ENCODE results near the gene IL1RN. TPM values are rescaled to one million over a fixed set of nuclear protein-coding genes. Genes with fewer than 3 reads are reported as not detected.

The IL1RN gene
- total RNA-seq, 4 donors from 2014 or later, result 0.77 TPM; not detected in 3

DNA sequence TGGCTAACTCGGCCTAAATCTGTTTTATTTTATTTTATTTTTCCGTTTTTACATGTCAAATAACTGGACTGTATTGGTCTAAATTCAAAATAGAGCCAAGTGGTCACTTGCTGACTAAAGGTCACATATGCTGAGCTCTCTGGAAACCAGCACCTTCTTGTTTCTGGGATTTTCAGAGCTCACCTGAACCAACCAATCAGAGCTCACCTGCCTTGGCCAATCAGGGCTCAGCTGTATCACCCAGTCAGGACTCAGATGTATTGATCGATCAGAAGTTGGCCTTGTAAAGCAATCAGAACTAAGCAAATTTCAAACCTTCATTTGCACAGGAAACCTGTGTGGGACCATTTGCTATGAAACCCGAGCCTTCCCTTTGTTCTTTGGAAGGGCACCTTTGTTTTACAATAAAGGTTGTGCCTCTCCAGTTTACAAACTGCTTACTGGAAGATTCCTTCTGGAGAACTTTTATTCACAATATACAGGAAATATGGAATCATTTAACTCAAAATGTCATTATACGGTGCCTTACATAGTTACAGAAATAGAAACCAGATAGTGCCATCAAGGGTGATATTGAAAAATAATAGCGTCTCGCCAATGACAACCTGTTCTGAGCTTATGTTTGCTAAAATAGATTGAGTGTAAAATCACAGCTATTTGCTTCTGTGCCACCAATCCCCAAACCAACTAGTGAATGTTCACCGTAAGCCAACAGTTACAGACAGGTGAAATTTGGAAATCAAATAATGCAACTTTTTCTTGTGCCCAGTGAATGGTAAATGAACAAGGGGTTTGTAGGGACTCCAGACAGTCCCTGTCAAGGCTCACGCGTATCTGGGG is 29.1 kb downstream of the IL1RN start:
- Histone ChIP-seq H3K4me3 (no peak overlapping the region), H3K36me3 (no peaks in the 10 kb centered on the region), H3K4me1 (no peaks in the 10 kb centered on the region), H3K27ac (no peak overlapping the region), H3K27me3 (no peaks in the 10 kb centered on the region), H3K9me3 (no peaks in the 10 kb centered on the region)
- intact Hi-C loops (cut with DNase I; ENCODE audit: low total_unique reads), result no loop called here
- no peak for TF ChIP-seq POLR2A (IDR thresholded peaks at IDR 0.05)
- TF ChIP-seq, protein P1, sequence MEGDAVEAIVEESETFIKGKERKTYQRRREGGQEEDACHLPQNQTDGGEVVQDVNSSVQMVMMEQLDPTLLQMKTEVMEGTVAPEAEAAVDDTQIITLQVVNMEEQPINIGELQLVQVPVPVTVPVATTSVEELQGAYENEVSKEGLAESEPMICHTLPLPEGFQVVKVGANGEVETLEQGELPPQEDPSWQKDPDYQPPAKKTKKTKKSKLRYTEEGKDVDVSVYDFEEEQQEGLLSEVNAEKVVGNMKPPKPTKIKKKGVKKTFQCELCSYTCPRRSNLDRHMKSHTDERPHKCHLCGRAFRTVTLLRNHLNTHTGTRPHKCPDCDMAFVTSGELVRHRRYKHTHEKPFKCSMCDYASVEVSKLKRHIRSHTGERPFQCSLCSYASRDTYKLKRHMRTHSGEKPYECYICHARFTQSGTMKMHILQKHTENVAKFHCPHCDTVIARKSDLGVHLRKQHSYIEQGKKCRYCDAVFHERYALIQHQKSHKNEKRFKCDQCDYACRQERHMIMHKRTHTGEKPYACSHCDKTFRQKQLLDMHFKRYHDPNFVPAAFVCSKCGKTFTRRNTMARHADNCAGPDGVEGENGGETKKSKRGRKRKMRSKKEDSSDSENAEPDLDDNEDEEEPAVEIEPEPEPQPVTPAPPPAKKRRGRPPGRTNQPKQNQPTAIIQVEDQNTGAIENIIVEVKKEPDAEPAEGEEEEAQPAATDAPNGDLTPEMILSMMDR (IDR thresholded peaks at IDR 0.05), result no peak
- DNase-seq, result no peak

DNA sequence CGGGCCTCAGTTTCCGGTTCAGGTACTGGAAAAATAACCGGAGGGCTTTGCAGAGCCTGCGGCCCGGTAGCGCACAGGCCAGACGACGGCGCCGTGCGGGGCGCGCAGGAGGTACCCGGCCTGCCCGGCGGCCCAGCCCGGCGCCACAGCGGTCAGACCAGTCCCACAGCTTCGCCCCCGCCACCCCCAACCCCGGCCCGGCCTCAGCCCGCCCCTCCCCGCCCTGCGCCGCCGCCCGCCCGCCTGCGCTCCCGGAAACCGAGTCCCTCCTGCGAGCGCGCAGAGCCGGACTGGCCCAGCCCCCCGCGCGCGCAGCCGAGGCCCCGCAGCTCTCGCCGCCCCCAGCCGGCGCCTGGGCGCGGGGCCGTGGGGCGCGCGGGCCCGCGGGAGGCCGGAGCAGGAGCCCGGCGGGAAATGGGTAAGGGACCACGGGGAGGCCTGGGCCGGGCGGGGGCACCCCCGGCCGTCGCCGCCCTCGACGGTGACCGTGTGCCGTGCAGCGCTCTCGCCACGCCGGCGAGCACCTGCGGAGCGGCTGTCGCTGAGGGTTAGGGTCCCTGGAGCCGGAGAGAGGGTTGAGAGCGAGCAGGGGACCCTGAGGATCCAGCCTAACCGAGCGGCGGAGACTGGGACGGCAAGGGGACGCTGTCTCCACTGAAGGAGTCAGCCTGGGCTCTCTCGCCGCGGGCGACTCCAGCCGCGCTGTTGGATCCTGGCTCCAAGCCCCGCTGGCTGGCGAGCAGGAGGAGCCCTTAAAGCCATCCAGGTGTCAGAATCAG is 29.9 kb downstream of the IL1RN start:
- no peak for TF ChIP-seq POLR2A (IDR thresholded peaks at IDR 0.05)
- TF ChIP-seq, protein P1 (IDR thresholded peaks at IDR 0.05), result no peak
- DNase-seq, result no peak
- no peaks in the 10 kb centered on the region for H3K4me1 ChIP-seq
- H3K9me3 ChIP-seq, result no peaks in the 10 kb centered on the region
- no peak overlapping the region for H3K4me3 ChIP-seq
- H3K27ac ChIP-seq, result no peak overlapping the region
- H3K36me3 ChIP-seq, result no peaks in the 10 kb centered on the region
- H3K27me3 ChIP-seq, result no peaks in the 10 kb centered on the region
- intact Hi-C loops (cut with DNase I; ENCODE audit: low total_unique reads), result no loop called here

DNA sequence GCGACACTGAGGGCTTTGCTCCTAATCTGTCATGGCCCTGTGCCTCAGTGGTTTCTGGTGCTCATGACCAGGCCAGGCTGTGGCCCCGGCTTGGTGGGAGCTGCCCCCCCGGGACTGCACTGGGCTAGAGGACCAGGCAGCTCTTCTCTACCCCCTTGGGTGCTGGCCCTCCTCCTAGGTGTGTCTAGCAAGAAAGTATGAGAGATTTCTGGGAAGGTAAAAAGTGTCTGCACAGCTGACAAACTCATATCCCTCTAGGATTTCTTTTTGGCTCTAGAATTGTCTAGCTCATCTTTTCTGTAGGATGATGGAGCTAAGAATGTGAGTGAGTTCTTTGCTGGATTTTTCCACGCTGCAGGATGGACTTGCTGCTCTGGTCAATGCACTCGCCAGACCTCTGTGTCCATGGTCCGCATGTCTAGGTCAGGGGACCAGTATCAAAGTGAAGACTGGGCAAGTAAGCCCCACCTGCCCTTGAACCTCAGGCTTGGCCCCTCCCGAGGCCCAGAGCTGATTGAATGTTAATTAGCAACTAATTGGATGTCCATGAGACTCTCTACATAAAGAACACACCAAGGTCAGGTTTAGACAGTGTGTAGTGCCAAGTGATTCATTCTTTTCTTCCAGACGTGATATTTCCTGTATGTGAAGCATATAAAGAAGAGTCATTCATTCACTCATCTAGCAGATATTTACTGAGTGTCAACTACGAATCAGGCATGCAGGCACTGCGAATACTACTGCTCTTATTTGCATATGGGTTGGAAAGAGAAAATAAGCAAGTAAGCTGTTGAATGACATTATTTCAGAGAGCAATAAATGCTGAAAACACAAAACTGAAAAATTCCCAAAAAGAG is 30.7 kb downstream of the IL1RN start:
- intact Hi-C loops (cut with DNase I; ENCODE audit: low total_unique reads), result no loop called here
- H3K4me3 ChIP-seq, result no peak overlapping the region
- H3K27ac ChIP-seq, result no peak overlapping the region
- H3K36me3 ChIP-seq, result no peaks in the 10 kb centered on the region
- H3K9me3 ChIP-seq, result no peaks in the 10 kb centered on the region
- DNase-seq, result no peak
- H3K27me3 ChIP-seq, result no peaks in the 10 kb centered on the region
- TF ChIP-seq POLR2A (IDR thresholded peaks at IDR 0.05), result no peak
- TF ChIP-seq, protein P1 (IDR thresholded peaks at IDR 0.05), result no peak
- no peaks in the 10 kb centered on the region for H3K4me1 ChIP-seq

DNA sequence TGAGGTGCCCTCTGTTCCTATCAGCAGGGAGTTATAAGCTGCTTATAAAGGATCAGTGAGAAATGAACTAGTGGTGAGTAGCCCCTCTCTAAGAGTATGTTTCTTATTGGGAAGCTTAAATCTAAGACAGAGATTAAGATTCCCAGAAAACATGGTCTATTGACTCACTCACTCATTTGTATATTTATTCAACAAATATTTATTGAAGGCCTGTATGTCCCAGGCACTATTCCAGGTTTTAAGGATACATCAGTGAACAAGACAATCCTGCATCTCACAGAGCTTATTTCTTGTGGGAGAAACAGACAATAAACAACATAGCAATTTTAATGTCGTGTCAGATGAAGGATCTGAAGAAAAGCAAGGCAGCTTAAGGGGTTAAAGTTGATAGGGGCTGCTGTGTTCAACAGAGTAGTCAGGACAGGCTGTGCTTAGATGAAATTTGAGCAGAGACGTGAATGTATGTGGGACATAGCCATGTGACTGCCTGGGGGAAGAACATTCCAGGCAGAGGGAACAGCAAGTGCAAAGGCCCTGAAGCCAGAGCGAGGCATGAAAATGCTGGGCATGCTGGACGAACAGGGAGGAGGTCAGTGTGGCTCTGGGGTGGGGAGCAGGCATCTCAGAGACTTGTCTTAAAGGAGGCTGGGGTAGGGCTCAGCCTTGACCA is 31.6 kb downstream of the IL1RN start:
- Histone ChIP-seq H3K4me1 (no peaks in the 10 kb centered on the region), H3K9me3 (no peaks in the 10 kb centered on the region), H3K27me3 (no peaks in the 10 kb centered on the region), H3K4me3 (no peak overlapping the region), H3K36me3 (no peaks in the 10 kb centered on the region), H3K27ac (no peak overlapping the region)
- intact Hi-C loops (cut with DNase I; ENCODE audit: low total_unique reads), result no loop called here
- no peak for DNase-seq
- TF ChIP-seq, protein P1 (IDR thresholded peaks at IDR 0.05), result no peak

Data from uterus (tissue), 4 donors.